ENCODE data around the gene PIK3C3.

PIK3C3 gene

DNA sequence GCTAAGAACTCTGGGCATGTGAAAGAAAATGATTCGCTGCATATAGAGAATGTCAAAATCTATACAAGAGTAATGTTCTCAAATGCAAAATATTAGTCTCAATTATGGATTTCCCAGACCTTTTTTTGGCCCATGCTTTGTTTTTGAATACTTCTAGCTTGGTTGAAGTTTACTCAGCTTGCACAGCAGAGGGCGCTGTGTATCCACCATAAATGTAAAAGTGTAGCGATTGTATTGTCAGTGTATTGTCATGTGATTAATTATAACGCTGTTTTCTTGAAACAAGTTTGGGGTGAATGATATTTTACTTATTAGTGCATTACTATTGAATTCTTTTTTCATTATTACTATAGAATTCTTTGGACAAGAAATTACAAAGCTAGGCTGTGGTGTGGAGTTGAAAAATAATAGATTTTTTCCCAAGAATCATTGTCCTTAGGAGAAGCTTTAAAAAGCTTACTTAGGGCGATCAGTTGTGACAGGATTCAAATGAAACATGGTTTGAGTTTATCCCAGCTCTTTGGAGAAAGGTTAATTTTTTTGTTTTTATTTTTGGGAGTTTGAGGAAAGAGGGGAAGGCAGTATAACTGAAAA lies 98.3 kb downstream of the PIK3C3 start:
- TF ChIP-seq, protein P1, sequence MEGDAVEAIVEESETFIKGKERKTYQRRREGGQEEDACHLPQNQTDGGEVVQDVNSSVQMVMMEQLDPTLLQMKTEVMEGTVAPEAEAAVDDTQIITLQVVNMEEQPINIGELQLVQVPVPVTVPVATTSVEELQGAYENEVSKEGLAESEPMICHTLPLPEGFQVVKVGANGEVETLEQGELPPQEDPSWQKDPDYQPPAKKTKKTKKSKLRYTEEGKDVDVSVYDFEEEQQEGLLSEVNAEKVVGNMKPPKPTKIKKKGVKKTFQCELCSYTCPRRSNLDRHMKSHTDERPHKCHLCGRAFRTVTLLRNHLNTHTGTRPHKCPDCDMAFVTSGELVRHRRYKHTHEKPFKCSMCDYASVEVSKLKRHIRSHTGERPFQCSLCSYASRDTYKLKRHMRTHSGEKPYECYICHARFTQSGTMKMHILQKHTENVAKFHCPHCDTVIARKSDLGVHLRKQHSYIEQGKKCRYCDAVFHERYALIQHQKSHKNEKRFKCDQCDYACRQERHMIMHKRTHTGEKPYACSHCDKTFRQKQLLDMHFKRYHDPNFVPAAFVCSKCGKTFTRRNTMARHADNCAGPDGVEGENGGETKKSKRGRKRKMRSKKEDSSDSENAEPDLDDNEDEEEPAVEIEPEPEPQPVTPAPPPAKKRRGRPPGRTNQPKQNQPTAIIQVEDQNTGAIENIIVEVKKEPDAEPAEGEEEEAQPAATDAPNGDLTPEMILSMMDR (IDR thresholded peaks at IDR 0.05; ENCODE audit: low read depth, low read length), result peak; percentile 67
- Histone ChIP-seq H3K4me1 (no peaks in the 10 kb centered on the region), H3K36me3 (no peaks in the 10 kb centered on the region), H3K4me3 (ENCODE audit: low read depth, low read length) (0 out of 2 replicates have a peak overlapping the region, but pooled peaks have one; percentile 1), H3K27me3 (no peaks in the 10 kb centered on the region), H3K9me3 (no peaks in the 10 kb centered on the region)
- peak; percentile 52 for DNase-seq

DNA sequence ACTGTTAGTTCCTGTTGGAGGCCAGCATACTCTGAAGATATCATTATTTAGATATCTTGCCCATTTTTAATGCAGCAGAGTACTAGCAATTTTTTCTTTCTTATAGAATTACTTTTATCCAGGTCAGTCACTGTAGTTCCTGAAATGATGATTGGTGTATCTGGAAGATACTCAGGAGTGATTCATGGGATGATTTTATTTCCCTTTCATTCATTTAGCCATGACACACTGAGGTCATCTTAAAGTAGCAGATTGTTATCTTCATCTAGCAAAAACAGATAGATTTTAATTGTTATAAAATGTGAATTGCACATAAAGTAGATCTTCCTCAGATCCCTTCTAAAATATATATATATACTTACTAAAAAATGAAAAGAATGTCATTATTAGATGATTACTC lies 109.1 kb downstream of the PIK3C3 start:
- no peaks in the 10 kb centered on the region for H3K4me1 ChIP-seq
- no peaks in the 10 kb centered on the region for H3K27me3 ChIP-seq
- DNase-seq, result no peak
- no peak overlapping the region for H3K4me3 ChIP-seq (ENCODE audit: low read depth, low read length)
- H3K36me3 ChIP-seq, result no peaks in the 10 kb centered on the region
- H3K9me3 ChIP-seq, result no peaks in the 10 kb centered on the region
- TF ChIP-seq, protein P1 (IDR thresholded peaks at IDR 0.05; ENCODE audit: low read depth, low read length), result no peak

DNA sequence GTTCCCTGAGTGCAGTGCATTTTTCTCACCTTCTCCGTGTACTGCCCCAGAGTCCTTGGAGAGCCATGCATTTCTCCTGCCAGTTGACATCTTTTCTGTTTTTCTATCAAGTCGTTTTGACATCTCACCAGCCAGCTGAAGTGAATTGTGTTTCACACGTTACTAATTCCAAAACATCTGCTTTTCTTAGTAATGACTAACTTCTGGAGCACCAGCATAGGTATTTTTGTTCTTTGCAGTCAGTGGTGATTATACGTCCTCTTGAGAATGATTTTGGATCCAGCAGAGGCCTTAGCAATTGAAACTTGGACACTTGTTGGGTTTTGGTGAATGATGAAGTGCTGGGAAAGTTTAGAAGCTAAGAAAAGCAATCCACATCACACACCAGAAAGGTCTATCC lies 112.5 kb downstream of the PIK3C3 start:
- DNase-seq, result no peak
- Histone ChIP-seq H3K27me3 (no peaks in the 10 kb centered on the region), H3K9me3 (no peaks in the 10 kb centered on the region), H3K4me1 (no peaks in the 10 kb centered on the region), H3K36me3 (no peaks in the 10 kb centered on the region), H3K4me3 (ENCODE audit: low read depth, low read length) (no peak overlapping the region)
- TF ChIP-seq, protein P1 (IDR thresholded peaks at IDR 0.05; ENCODE audit: low read depth, low read length), result no peak

DNA sequence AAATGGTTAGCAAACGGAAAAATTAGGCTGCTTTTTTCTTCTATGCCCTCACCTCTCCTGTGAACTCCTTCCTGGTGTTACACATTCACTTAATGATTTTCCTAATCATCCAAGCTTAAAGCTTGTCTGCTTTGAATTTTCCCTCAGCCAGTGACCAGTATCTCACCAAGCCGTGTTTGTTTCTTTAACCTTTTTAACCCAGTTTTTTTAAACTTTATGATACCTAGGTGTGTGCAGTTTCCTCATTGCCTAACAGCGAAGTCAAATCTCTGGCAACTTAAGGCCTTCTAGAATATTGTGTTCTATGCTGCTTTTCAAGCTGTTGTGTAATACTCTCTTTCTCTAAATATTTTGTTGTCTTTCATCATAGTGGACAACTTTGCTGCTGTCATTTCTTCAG lies 113.0 kb downstream of the PIK3C3 start:
- Histone ChIP-seq H3K9me3 (no peaks in the 10 kb centered on the region), H3K36me3 (no peaks in the 10 kb centered on the region), H3K4me1 (no peaks in the 10 kb centered on the region), H3K4me3 (ENCODE audit: low read depth, low read length) (no peak overlapping the region), H3K27me3 (no peaks in the 10 kb centered on the region)
- DNase-seq, result no peak
- TF ChIP-seq, protein P1 (IDR thresholded peaks at IDR 0.05; ENCODE audit: low read depth, low read length), result no peak

DNA sequence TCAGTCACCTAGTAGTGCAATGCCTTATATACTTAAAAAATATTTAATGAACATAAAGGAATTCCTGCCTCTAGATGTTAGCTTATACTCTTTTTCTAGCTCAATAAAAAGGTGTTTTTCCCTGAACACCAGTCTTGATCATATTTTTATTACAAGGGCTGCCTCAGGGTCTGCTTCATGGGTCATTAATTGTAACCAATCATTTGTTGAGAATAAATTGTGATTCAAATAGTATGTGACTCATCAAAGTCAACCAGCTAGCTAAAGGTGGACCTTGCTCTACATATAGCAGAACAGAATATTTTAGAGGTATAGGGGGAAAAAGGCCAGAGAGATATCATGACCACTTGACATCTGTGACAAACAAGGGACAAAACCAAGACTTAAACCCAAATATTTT lies 114.0 kb downstream of the PIK3C3 start:
- no peaks in the 10 kb centered on the region for H3K27me3 ChIP-seq
- no peaks in the 10 kb centered on the region for H3K4me1 ChIP-seq
- TF ChIP-seq, protein P1 (IDR thresholded peaks at IDR 0.05; ENCODE audit: low read depth, low read length), result no peak
- H3K36me3 ChIP-seq, result no peaks in the 10 kb centered on the region
- H3K4me3 ChIP-seq (ENCODE audit: low read depth, low read length), result no peak overlapping the region
- H3K9me3 ChIP-seq, result no peaks in the 10 kb centered on the region
- no peak for DNase-seq

DNA sequence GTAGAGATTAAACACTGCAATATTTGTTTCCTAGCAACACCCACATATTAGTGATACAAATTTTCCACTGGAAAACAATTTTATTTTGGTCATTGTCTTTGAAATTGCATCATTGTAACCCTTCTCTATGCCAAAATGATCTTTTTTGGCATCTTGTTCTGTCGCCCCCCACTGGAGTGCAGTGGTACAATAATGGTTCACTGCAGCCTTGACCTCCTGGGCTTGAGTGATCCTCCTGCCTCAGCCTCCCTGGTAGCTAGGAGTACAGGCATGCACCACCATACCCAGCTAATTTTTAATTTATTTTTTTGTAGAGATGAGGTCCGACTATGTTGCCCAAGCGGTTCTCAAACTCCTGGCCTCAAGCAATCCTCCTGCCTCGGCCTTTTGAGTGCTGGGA lies 117.4 kb downstream of the PIK3C3 start:
- Histone ChIP-seq H3K4me3 (ENCODE audit: low read depth, low read length) (no peak overlapping the region), H3K9me3 (no peaks in the 10 kb centered on the region), H3K27me3 (no peaks in the 10 kb centered on the region), H3K4me1 (no peaks in the 10 kb centered on the region), H3K36me3 (no peaks in the 10 kb centered on the region)
- DNase-seq, result no peak
- TF ChIP-seq, protein P1 (IDR thresholded peaks at IDR 0.05; ENCODE audit: low read depth, low read length), result no peak

Measured in BE2C (cell line).